Memory B cell (primary cell): ENCODE results near the gene DHX34.
"Not testable (repeated sequence)": the region's sequence is repeated elsewhere in the genome, so short reads cannot be mapped to it uniquely, and the experiment has no call there.

Experiments used
- ATAC-seq: fragments of 150-1000 bp; cut with Tn5 transposase; 2 replicates; pipeline ENCODE4 v1.10.0; 2021; ENCODE audit warnings: low read depth, mild to moderate bottlenecking, moderate library complexity
- DNase-seq, 2 donors: peaks; one replicate each; pipeline ENCODE4 v3.0.0; 2022; ENCODE audit warnings: low spot score in 2 of 2
- H3K27ac Mint-ChIP-seq: one replicate; pipeline ENCODE4 v1.8.0; 2022; ENCODE audit warnings: mild to moderate bottlenecking, moderate library complexity, mixed read lengths
- H3K27me3 Mint-ChIP-seq: one replicate; pipeline ENCODE4 v1.8.0; 2022; ENCODE audit warnings: mixed read lengths
- H3K36me3 Mint-ChIP-seq: one replicate; pipeline ENCODE4 v1.8.0; 2022; ENCODE audit warnings: mild to moderate bottlenecking, mixed read lengths
- H3K4me1 Mint-ChIP-seq: one replicate; pipeline ENCODE4 v1.8.0; 2022; ENCODE audit warnings: mixed read lengths
- H3K4me3 Mint-ChIP-seq: one replicate; pipeline ENCODE4 v1.8.0; 2022; ENCODE audit warnings: mild to moderate bottlenecking, moderate library complexity, mixed read lengths
- H3K9me3 Mint-ChIP-seq: one replicate; pipeline ENCODE4 v1.8.0; 2022; ENCODE audit warnings: mixed read lengths

DHX34 gene

GRCh38 chr19:47405854-47406417 lies 56.8 kb downstream of the DHX34 start:
- Mint-ChIP-seq H3K27ac (no peak overlapping the region), H3K4me3 (no peak overlapping the region), H3K9me3 (peaks cover 5% of the 10 kb centered on the region), H3K36me3 (no peaks in the 10 kb centered on the region), H3K27me3 (peaks cover 42% of the 10 kb centered on the region), H3K4me1 (peaks cover 3% of the 10 kb centered on the region)
- ATAC-seq, result no peak
- no peak for DNase-seq

DNA sequence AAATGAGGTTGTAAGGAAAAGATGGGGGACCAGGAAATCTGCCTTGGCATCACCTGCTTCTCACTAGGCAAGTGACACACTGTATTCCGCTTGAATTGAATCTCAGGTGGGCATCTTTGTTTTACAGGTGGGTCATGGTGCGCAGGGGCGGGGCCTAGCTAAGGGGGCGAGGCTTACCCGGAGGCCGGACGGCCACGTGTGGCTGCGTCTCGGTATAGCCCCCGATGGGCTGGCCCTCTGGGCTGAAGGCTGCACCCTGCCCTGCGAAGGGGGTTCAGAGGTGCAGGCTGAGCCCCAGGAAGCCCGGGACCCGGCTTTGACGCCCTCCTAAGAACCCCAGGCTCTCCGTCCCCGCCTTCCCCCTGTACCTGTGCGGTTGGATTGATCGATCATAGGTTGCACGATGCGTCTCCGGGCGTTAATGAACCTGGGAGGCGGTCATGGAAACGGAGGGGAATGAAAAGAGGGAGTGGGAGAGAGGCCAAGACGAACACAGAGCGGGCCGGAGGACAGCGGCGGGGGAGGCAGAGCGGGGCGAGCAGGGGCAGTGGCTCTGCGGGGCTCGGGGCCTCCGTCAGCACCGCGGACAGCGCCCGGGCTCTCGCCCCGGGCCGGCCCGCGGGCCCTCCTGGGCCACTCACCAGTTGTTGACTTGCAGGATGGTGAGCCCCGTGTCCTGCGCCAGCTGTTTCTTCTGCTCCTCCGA lies 57.7 kb downstream of the DHX34 start:
- Mint-ChIP-seq H3K9me3 (peaks cover 5% of the 10 kb centered on the region), H3K36me3 (no peaks in the 10 kb centered on the region), H3K27me3 (peaks cover 35% of the 10 kb centered on the region), H3K27ac (no peak overlapping the region), H3K4me3 (no peak overlapping the region), H3K4me1 (peaks cover 3% of the 10 kb centered on the region)
- ATAC-seq (no peak), DNase-seq (no peak)

- H3K4me3 Mint-ChIP-seq, result no peak overlapping the region
These were observed 58.3 kb downstream of the DHX34 start for GRCh38 chr19:47407417-47407774.

GRCh38 chr19:47408156-47408938 lies 59.2 kb downstream of the DHX34 start:
- DNase-seq, result no peak
- no peaks in the 10 kb centered on the region for H3K36me3 Mint-ChIP-seq
- no peak overlapping the region for H3K4me3 Mint-ChIP-seq
- peaks cover 33% of the 10 kb centered on the region for H3K27me3 Mint-ChIP-seq
- H3K9me3 Mint-ChIP-seq, result peaks cover 5% of the 10 kb centered on the region
- no peak for ATAC-seq
- H3K27ac Mint-ChIP-seq, result no peak overlapping the region
- H3K4me1 Mint-ChIP-seq, result peaks cover 3% of the 10 kb centered on the region

More at GRCh38 chr19:47407417-47407774, 58.3 kb downstream of the DHX34 start:
- Mint-ChIP-seq H3K27me3 (peaks cover 35% of the 10 kb centered on the region), H3K9me3 (peaks cover 5% of the 10 kb centered on the region), H3K4me1 (peaks cover 3% of the 10 kb centered on the region), H3K36me3 (no peaks in the 10 kb centered on the region), H3K27ac (no peak overlapping the region)
- ATAC-seq (no peak), DNase-seq (no peak)

GRCh38 chr19:47411101-47411500 lies 62.0 kb downstream of the DHX34 start:
- peaks cover 31% of the 10 kb centered on the region for H3K27me3 Mint-ChIP-seq
- H3K4me3 Mint-ChIP-seq, result no peak overlapping the region
- H3K27ac Mint-ChIP-seq, result no peak overlapping the region
- peaks cover under 1% of the 10 kb centered on the region for H3K4me1 Mint-ChIP-seq
- no peaks in the 10 kb centered on the region for H3K9me3 Mint-ChIP-seq
- H3K36me3 Mint-ChIP-seq, result no peaks in the 10 kb centered on the region
- DNase-seq (no peak), ATAC-seq (no peak)

DNA sequence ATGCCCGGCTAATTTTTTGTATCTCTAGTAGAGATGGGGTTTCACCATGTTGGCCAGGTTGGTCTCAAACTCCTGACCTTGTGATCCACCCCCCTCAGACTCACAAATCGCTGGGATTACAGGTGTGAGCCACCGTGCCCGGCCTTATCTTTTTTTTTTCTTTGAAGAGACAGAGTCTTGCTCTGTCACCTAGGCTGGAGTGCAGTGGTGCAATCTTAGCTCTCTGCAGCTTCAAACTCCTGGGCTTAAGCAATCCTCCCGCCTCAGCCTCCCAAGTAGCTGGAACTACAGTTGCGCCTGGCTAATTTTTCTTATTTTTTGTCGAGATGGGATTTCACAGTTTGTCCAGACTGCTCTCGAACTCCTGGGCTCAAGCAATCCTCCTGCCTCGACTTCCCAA lies 62.6 kb downstream of the DHX34 start:
- H3K4me1 Mint-ChIP-seq, DNase-seq, H3K9me3 Mint-ChIP-seq, H3K27ac Mint-ChIP-seq, ATAC-seq, H3K4me3 Mint-ChIP-seq, H3K36me3 Mint-ChIP-seq: not testable (repeated sequence)
- peaks cover 32% of the 10 kb centered on the region for H3K27me3 Mint-ChIP-seq

GRCh38 chr19:47413941-47414340 lies 64.8 kb downstream of the DHX34 start:
- H3K4me1 Mint-ChIP-seq, result peaks cover 18% of the 10 kb centered on the region
- H3K4me3 Mint-ChIP-seq, result no peak overlapping the region
- DNase-seq (no peak), ATAC-seq (no peak)
- H3K36me3 Mint-ChIP-seq, result no peaks in the 10 kb centered on the region
- peaks cover 44% of the 10 kb centered on the region for H3K27me3 Mint-ChIP-seq
- no peaks in the 10 kb centered on the region for H3K9me3 Mint-ChIP-seq
- no peak overlapping the region for H3K27ac Mint-ChIP-seq

- DNase-seq (no peak), ATAC-seq (no peak)
- peaks cover 18% of the 10 kb centered on the region for H3K4me1 Mint-ChIP-seq
- no peak overlapping the region for H3K4me3 Mint-ChIP-seq
- H3K9me3 Mint-ChIP-seq, result no peaks in the 10 kb centered on the region
- H3K36me3 Mint-ChIP-seq, result no peaks in the 10 kb centered on the region
- no peak overlapping the region for H3K27ac Mint-ChIP-seq
- H3K27me3 Mint-ChIP-seq, result peaks cover 41% of the 10 kb centered on the region
These were observed 65.4 kb downstream of the DHX34 start for GRCh38 chr19:47414469-47414868.

DNA sequence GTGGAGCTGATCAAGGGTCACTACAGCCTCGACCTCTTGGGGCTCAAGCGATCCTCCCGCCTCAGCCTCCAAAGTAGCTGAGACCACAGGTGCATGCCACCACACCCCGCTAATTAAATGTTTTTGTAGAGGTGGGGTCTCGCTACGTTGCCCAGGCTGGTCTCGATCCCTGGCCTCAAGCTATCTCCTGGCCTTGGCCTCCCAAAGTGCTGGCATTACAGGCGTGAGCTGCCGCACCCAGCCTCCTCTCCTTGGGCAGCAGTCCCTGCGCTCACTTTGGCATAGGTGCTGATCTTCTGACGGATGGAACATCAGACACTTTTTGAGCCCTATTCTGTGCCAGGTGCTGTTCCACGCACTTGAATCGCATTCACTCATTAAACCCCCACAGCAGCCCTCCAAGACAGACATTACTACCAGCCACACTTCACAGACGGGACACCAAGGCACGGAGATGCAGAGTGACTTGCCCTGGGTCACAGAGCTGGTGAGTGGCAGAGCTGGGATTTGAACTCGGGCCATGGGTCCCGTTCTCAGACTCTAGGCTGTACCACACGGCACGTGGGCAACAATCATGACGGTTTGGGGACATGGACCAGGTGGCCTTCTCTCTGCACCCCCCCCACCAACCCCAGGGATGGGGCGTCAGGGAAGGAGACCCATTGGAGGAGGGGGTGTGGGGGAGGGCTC lies 67.0 kb downstream of the DHX34 start:
- Mint-ChIP-seq H3K9me3 (no peaks in the 10 kb centered on the region), H3K27ac (no peak overlapping the region), H3K4me3 (no peak overlapping the region), H3K36me3 (no peaks in the 10 kb centered on the region), H3K4me1 (peaks cover 25% of the 10 kb centered on the region), H3K27me3 (peaks cover 50% of the 10 kb centered on the region)
- ATAC-seq (no peak), DNase-seq (no peak)

GRCh38 chr19:47416643-47416985 lies 67.5 kb downstream of the DHX34 start:
- H3K27me3 Mint-ChIP-seq, result peaks cover 53% of the 10 kb centered on the region
- H3K36me3 Mint-ChIP-seq, result no peaks in the 10 kb centered on the region
- no peak overlapping the region for H3K27ac Mint-ChIP-seq
- no peak for DNase-seq
- no peak overlapping the region for H3K4me3 Mint-ChIP-seq
- no peaks in the 10 kb centered on the region for H3K9me3 Mint-ChIP-seq
- peak; percentile 26 for ATAC-seq
- H3K4me1 Mint-ChIP-seq, result peaks cover 25% of the 10 kb centered on the region

GRCh38 chr19:47417107-47417745 lies 68.1 kb downstream of the DHX34 start:
- H3K4me1 Mint-ChIP-seq, result peaks cover 27% of the 10 kb centered on the region
- H3K36me3 Mint-ChIP-seq, result peaks cover 1% of the 10 kb centered on the region
- no peak overlapping the region for H3K4me3 Mint-ChIP-seq
- no peaks in the 10 kb centered on the region for H3K9me3 Mint-ChIP-seq
- no peak for ATAC-seq
- peaks cover 55% of the 10 kb centered on the region for H3K27me3 Mint-ChIP-seq
- H3K27ac Mint-ChIP-seq, result no peak overlapping the region
- no peak for DNase-seq

DNA sequence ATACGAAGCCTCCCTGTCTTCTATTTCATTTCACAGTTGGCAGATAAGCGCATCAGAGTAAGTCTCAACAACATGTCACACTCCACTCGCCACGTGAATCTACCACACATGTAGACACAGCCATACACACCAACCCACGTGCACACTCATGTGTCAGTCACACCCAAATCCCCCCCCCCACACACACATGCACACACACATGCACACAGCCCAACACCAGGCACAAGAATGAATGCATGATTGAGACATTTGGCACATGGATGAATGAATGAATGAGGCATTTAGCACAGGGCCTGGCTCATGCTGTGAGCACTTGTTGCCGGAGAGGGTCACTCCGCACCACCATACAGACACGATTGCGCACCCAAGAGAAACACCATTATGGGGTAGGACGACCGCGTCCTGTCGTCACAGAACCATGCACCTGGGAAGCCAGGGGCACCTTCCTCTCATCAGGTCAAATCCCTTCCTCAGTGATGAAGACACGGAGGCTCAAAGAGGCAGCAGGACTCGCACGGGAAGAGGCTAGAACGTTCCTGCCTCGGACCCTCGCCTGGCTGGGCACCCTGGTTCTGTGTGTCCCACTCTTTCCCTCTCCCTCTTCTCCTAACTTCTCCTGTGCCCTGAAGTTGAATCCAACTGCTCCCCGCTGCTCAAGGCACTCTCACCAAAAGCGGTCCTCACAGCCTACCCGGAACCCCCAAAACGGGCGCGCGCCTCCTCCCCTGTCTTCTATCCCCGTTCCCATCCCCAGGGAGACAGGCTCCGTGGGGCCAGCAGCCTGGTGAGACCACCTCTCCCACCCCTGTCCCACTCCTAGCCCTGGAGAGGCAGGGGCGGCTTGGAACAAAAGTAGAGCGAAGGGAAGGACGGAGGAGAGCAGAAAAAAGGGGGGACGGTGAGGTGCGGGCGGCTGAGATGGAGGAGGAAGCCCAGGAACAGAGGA lies 68.9 kb downstream of the DHX34 start:
- ATAC-seq (peak; percentile 23), DNase-seq (no peak)
- H3K27ac Mint-ChIP-seq, result no peak overlapping the region
- peaks cover 7% of the 10 kb centered on the region for H3K36me3 Mint-ChIP-seq
- H3K27me3 Mint-ChIP-seq, result peaks cover 63% of the 10 kb centered on the region
- peaks cover 4% of the 10 kb centered on the region for H3K9me3 Mint-ChIP-seq
- H3K4me1 Mint-ChIP-seq, result peaks cover 35% of the 10 kb centered on the region
- peak overlapping the region; percentile 65 for H3K4me3 Mint-ChIP-seq

DNA sequence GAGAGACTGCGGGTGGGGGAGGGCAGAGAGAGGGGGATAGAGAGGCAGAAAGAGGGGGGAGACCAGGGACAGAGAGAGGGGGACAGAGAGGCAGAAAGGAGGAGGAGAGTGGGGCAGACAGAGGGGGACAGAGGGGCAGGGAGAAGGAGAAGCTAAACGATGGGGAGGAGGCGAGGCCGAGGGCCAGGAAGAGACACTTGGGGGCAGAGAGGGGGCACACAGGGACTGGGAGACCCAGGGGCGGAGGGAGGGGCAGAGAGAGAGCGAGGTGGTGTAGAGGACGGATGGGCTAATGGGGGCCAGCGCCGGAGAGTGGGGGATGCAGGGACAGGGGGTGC lies 69.5 kb downstream of the DHX34 start:
- Mint-ChIP-seq H3K4me3 (peak overlapping the region; percentile 65), H3K27me3 (peaks cover 67% of the 10 kb centered on the region), H3K36me3 (peaks cover 8% of the 10 kb centered on the region), H3K27ac (no peak overlapping the region), H3K9me3 (peaks cover 5% of the 10 kb centered on the region), H3K4me1 (peaks cover 40% of the 10 kb centered on the region)
- ATAC-seq, result no peak
- no peak for DNase-seq
